ENCODE measurements around the gene ARPP21. TPM values are rescaled to one million over a fixed set of nuclear protein-coding genes. Genes with fewer than 3 reads are reported as not detected.

ARPP21 gene
- total RNA-seq, 1 donor = not detected

- no peak overlapping the region for H2AFZ ChIP-seq (ENCODE audit: low read length)
- no peaks in the 10 kb centered on the region for H4K20me1 ChIP-seq (ENCODE audit: insufficient read depth, low read length)
- no peak overlapping the region for H3K4me3 ChIP-seq (ENCODE audit: insufficient read depth, low read length)
- H3K27me3 ChIP-seq (ENCODE audit: insufficient read depth, low read length) = no peaks in the 10 kb centered on the region
- H3K4me2 ChIP-seq (ENCODE audit: insufficient read depth, low read length) = no peak overlapping the region
- no peak for TF ChIP-seq CTCF (IDR thresholded peaks at IDR 0.05; ENCODE audit: extremely low read depth, low read depth, low read length)
- no peak overlapping the region for H3K27ac ChIP-seq (ENCODE audit: low read depth, low read length)
- H3K9me3 ChIP-seq (ENCODE audit: low read depth, low read length) = no peaks in the 10 kb centered on the region
- no peaks in the 10 kb centered on the region for H3K36me3 ChIP-seq (ENCODE audit: insufficient read depth, low read length)
- no peaks in the 10 kb centered on the region for H3K79me2 ChIP-seq (ENCODE audit: insufficient read depth, low read length)
- H3K4me1 ChIP-seq (ENCODE audit: insufficient read depth, low read length) = no peaks in the 10 kb centered on the region
- DNase-seq (ENCODE audit: insufficient read length, low spot score, missing footprints) = no peak
These were observed 118.8 kb downstream of the ARPP21 start for GRCh38 chr3:35757991-35758757.

GRCh38 chr3:35760146-35760545 is 120.8 kb downstream of the ARPP21 start:
- H4K20me1 ChIP-seq (ENCODE audit: insufficient read depth, low read length) = no peaks in the 10 kb centered on the region
- H3K79me2 ChIP-seq (ENCODE audit: insufficient read depth, low read length) = no peaks in the 10 kb centered on the region
- no peak for TF ChIP-seq CTCF (IDR thresholded peaks at IDR 0.05; ENCODE audit: extremely low read depth, low read depth, low read length)
- no peak overlapping the region for H3K4me3 ChIP-seq (ENCODE audit: insufficient read depth, low read length)
- H3K36me3 ChIP-seq (ENCODE audit: insufficient read depth, low read length) = no peaks in the 10 kb centered on the region
- no peaks in the 10 kb centered on the region for H3K4me1 ChIP-seq (ENCODE audit: insufficient read depth, low read length)
- H2AFZ ChIP-seq (ENCODE audit: low read length) = no peak overlapping the region
- no peaks in the 10 kb centered on the region for H3K9me3 ChIP-seq (ENCODE audit: low read depth, low read length)
- H3K27ac ChIP-seq (ENCODE audit: low read depth, low read length) = no peak overlapping the region
- no peak for DNase-seq (ENCODE audit: insufficient read length, low spot score, missing footprints)
- H3K27me3 ChIP-seq (ENCODE audit: insufficient read depth, low read length) = no peaks in the 10 kb centered on the region
- no peak overlapping the region for H3K4me2 ChIP-seq (ENCODE audit: insufficient read depth, low read length)

- no peak overlapping the region for H3K27ac ChIP-seq (ENCODE audit: low read depth, low read length)
- H3K27me3 ChIP-seq (ENCODE audit: insufficient read depth, low read length) = no peaks in the 10 kb centered on the region
- no peaks in the 10 kb centered on the region for H3K36me3 ChIP-seq (ENCODE audit: insufficient read depth, low read length)
- no peaks in the 10 kb centered on the region for H3K79me2 ChIP-seq (ENCODE audit: insufficient read depth, low read length)
- no peaks in the 10 kb centered on the region for H4K20me1 ChIP-seq (ENCODE audit: insufficient read depth, low read length)
- H3K4me3 ChIP-seq (ENCODE audit: insufficient read depth, low read length) = no peak overlapping the region
- H3K4me2 ChIP-seq (ENCODE audit: insufficient read depth, low read length) = no peak overlapping the region
- TF ChIP-seq CTCF (IDR thresholded peaks at IDR 0.05; ENCODE audit: extremely low read depth, low read depth, low read length) = no peak
- no peak overlapping the region for H2AFZ ChIP-seq (ENCODE audit: low read length)
- DNase-seq (ENCODE audit: insufficient read length, low spot score, missing footprints) = no peak
- no peaks in the 10 kb centered on the region for H3K9me3 ChIP-seq (ENCODE audit: low read depth, low read length)
- H3K4me1 ChIP-seq (ENCODE audit: insufficient read depth, low read length) = no peaks in the 10 kb centered on the region
These were observed 122.0 kb downstream of the ARPP21 start for GRCh38 chr3:35761311-35761710.

- no peak overlapping the region for H2AFZ ChIP-seq (ENCODE audit: low read length)
- DNase-seq (ENCODE audit: insufficient read length, low spot score, missing footprints) = no peak
- TF ChIP-seq CTCF (IDR thresholded peaks at IDR 0.05; ENCODE audit: extremely low read depth, low read depth, low read length) = no peak
- no peaks in the 10 kb centered on the region for H3K36me3 ChIP-seq (ENCODE audit: insufficient read depth, low read length)
- H3K4me3 ChIP-seq (ENCODE audit: insufficient read depth, low read length) = no peak overlapping the region
- no peaks in the 10 kb centered on the region for H3K9me3 ChIP-seq (ENCODE audit: low read depth, low read length)
- H3K27ac ChIP-seq (ENCODE audit: low read depth, low read length) = no peak overlapping the region
- no peaks in the 10 kb centered on the region for H4K20me1 ChIP-seq (ENCODE audit: insufficient read depth, low read length)
- no peaks in the 10 kb centered on the region for H3K79me2 ChIP-seq (ENCODE audit: insufficient read depth, low read length)
- no peaks in the 10 kb centered on the region for H3K4me1 ChIP-seq (ENCODE audit: insufficient read depth, low read length)
- no peak overlapping the region for H3K4me2 ChIP-seq (ENCODE audit: insufficient read depth, low read length)
- H3K27me3 ChIP-seq (ENCODE audit: insufficient read depth, low read length) = no peaks in the 10 kb centered on the region
These were observed 133.2 kb downstream of the ARPP21 start for GRCh38 chr3:35772381-35773015.
